GM10248 (cell line): ENCODE results near the gene CD226.
A peak's percentile ranks its signal among the peaks of the same experiment; 100 is the strongest.

Experiments
- CTCF ChIA-PET: fragments of 300-600 bp; sonication (Branson Sonifier 250); formaldehyde crosslinking; extraction: SDS; loops from one replicate; lab custom pipeline; 2021; ENCODE audit warnings: antibody characterized with exemption; lab: Yijun Ruan, JAX
- POLR2A ChIA-PET: fragments of 350-650 bp; sonication (Branson Sonifier 250); formaldehyde crosslinking; extraction: SDS; loops from one replicate; lab custom pipeline; 2020; ENCODE audit warnings: antibody characterized with exemption; lab: Yijun Ruan, JAX
- DNase-seq: peaks from one replicate; pipeline ENCODE4 v3.0.0; 2012; ENCODE audit errors: extremely low spot score
- CTCF ChIP-seq: IDR thresholded peaks from 2 replicates; pipeline ENCODE4 v1.5.1; 2012; ENCODE audit warnings: mild to moderate bottlenecking, low read depth; ENCODE audit errors: extremely low read depth, missing control alignments, control extremely low read depth

The CD226 gene

GRCh38 chr18:69898241-69898861, 49.3 kb downstream of the CD226 start:
- ChIA-PET POLR2A (interaction anchor here (0.5 to 1.1 kb wide), 2 partner anchors 13 to 49 kb away, joined by 3 read pairs; no protein-coding TSS in a partner anchor), CTCF (interaction anchor here (0.6 to 1.9 kb wide), 7 partner anchors 10 to 187 kb away, joined by 3 to 10 read pairs (median 4); no protein-coding TSS in a partner anchor)
- peak; percentile 35 for DNase-seq
- no peak for TF ChIP-seq CTCF

GRCh38 chr18:69897397-69898108, 50.1 kb downstream of the CD226 start:
- POLR2A ChIA-PET, result interaction anchor here (1.1 kb wide), 1 partner anchor 12 kb away, joined by 3 read pairs; no protein-coding TSS in a partner anchor
- CTCF ChIA-PET, result interaction anchor here (1.2 to 1.9 kb wide), 2 partner anchors 10 to 20 kb away, joined by 4 to 10 read pairs; no protein-coding TSS in a partner anchor
- peak; percentile 35 for DNase-seq
- no peak for TF ChIP-seq CTCF

- TF ChIP-seq CTCF, result no peak
- DNase-seq, result no peak
- ChIA-PET POLR2A (no interaction called here), CTCF (no interaction called here)
Observed at GRCh38 chr18:69895066-69896047, 52.3 kb downstream of the CD226 start.

- CTCF ChIA-PET, result interaction anchor here (1.3 kb wide), 1 partner anchor 41 kb away, joined by 3 read pairs; no protein-coding TSS in a partner anchor
- DNase-seq, result no peak
- POLR2A ChIA-PET, result no interaction called here
- TF ChIP-seq CTCF, result no peak
Observed at GRCh38 chr18:69894467-69894866, 53.2 kb downstream of the CD226 start.

GRCh38 chr18:69890558-69890957, 57.1 kb downstream of the CD226 start:
- DNase-seq, result no peak
- ChIA-PET POLR2A (no interaction called here), CTCF (no interaction called here)
- no peak for TF ChIP-seq CTCF

GRCh38 chr18:69889009-69889408, 58.7 kb downstream of the CD226 start:
- no peak for DNase-seq
- ChIA-PET CTCF (interaction anchor here (1.5 kb wide), 1 partner anchor 29 kb away, joined by 4 read pairs; no protein-coding TSS in a partner anchor), POLR2A (no interaction called here)
- TF ChIP-seq CTCF, result no peak
